SK-N-SH (cell line): ENCODE measurements around the gene HYAL3.

Experiments used
- CHD2 ChIP-seq: fragments of 150-350 bp; IDR thresholded peaks from 2 replicates; pipeline ENCODE4 v1.6.1; 2018; ENCODE audit warnings: low read length; ENCODE audit not compliant: partially characterized antibody
- CTCF ChIP-seq: fragments of 200-600 bp; sonication (generic); IDR thresholded peaks from 2 replicates; pipeline ENCODE4 v1.6.1; 2017; ENCODE audit warnings: antibody characterized with exemption, mild to moderate bottlenecking, moderate library complexity
- EP300 ChIP-seq, 2 experiments: IDR thresholded peaks; 2 replicates each; pipeline versions ENCODE4 v1.4.0 to v1.6.1; 2012; ENCODE audit warnings: borderline replicate concordance in 1 of 2, low read depth in 1 of 2, low read length in 1 of 2
- EZH2phosphoT487 ChIP-seq: fragments of 200-600 bp; sonication (generic); IDR thresholded peaks from 2 replicates; pipeline ENCODE4 v1.6.1; 2017; ENCODE audit warnings: low read depth, mixed run types, mild to moderate bottlenecking, antibody characterized with exemption, moderate library complexity, borderline replicate concordance
- FOXJ3 ChIP-seq: sonication (generic); formaldehyde crosslinking; IDR thresholded peaks from 2 replicates; pipeline ENCODE4 v1.5.1; 2020; ENCODE audit warnings: mild to moderate bottlenecking, missing genetic modification reagents
- POLR2AphosphoS5 ChIP-seq: IDR thresholded peaks from 2 replicates; pipeline ENCODE4 v1.6.1; 2012; ENCODE audit warnings: low read depth, low read length
- RAD21 ChIP-seq: IDR thresholded peaks from 2 replicates; pipeline ENCODE4 v1.6.1; 2012; ENCODE audit warnings: mild to moderate bottlenecking, low read length
- SIN3A ChIP-seq: IDR thresholded peaks from 2 replicates; pipeline ENCODE4 v1.6.1; 2012; ENCODE audit warnings: low read depth, mild to moderate bottlenecking, low read length, moderate library complexity, borderline replicate concordance
- TEAD4 ChIP-seq: IDR thresholded peaks from 2 replicates; pipeline ENCODE4 v1.4.0; 2012; ENCODE audit warnings: mild to moderate bottlenecking, borderline replicate concordance; ENCODE audit not compliant: insufficient read depth
- USF2 ChIP-seq: fragments of 150-350 bp; IDR thresholded peaks from 2 replicates; pipeline ENCODE4 v1.6.1; 2017; ENCODE audit warnings: antibody characterized with exemption, low read length, low read depth, borderline replicate concordance

GRCh38 chr3:50300681-50301254 lies 1.6 kb upstream of the HYAL3 start:
- TF ChIP-seq CTCF (no peak), SIN3A (no peak), EZH2phosphoT487 (no peak), RAD21 (no peak), EP300 (IDR thresholded peaks at IDR 0.05; ENCODE audit: borderline replicate concordance in 1 of 2, low read depth in 1 of 2, low read length in 1 of 2) (no peak), POLR2AphosphoS5 (no peak), TEAD4 (no peak), FOXJ3 (CRISPR knock-in tag) (no peak), USF2 (no peak), CHD2 (no peak)
